PC-9 (cell line): ENCODE measurements around the gene PIGR.

Experiments
- CTCF ChIP-seq: fragments of 200-600 bp; sonication (generic); conservative IDR thresholded peaks from 2 replicates; pipeline ENCODE4 v1.6.1; 2017; ENCODE audit warnings: mixed run types, antibody characterized with exemption, mild to moderate bottlenecking, moderate library complexity
- EZH2 ChIP-seq: fragments of 200-600 bp; sonication (generic); IDR thresholded peaks from 2 replicates; pipeline ENCODE4 v1.8.0; 2017; ENCODE audit warnings: antibody characterized with exemption, low read depth

DNA sequence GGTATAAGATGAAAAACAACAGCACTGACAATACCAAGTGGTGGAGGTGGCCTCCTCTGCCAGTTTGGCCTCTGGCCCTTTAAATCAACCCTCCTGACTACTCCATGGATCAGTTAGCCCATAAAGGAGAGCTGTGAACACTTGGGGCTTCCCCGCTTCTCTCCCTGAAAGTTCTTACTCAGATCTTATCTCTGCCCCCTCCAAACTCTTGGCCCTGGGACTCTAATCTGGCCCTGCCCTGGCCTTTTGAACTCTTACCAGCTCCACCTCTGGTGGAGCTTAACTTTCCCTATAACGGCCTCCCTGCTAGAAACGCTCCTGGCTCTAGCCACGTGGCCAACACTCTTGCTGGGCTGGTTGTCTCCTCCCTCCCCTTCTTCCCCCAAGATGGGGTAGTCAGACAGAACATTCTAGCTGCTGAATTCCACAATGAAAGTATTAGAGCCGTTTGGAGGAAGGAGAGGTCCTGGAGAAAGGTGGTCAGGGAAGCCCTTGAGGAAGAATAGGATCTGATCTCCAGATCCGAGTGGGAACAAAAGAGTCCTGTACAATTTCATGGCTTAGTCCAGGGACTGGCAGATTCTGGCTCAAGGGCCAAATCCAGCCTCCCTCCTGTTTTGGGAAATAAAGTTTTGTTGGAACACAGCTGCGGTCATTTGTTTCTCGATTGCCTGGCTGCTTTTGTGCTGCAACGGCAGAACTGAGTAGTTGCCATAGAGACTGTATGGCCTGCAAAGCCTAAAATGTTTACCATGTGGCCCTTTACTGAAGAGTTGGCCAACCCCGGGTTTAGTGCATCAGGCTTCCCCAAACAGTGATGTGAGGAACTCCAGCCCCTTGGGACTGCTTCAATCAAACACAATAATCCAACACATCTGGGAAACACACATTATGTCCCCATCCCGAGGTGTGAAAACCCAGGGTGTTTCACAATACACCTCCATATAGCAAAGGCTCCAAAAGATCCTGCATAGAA lies 9.5 kb upstream of the PIGR start:
- TF ChIP-seq CTCF (no peak), EZH2 (no peak)
